ENCODE data around the gene OCIAD2.
"Not testable (repeated sequence)": the region's sequence is repeated elsewhere in the genome, so short reads cannot be mapped to it uniquely, and the experiment has no call there.

OCIAD2 gene

DNA sequence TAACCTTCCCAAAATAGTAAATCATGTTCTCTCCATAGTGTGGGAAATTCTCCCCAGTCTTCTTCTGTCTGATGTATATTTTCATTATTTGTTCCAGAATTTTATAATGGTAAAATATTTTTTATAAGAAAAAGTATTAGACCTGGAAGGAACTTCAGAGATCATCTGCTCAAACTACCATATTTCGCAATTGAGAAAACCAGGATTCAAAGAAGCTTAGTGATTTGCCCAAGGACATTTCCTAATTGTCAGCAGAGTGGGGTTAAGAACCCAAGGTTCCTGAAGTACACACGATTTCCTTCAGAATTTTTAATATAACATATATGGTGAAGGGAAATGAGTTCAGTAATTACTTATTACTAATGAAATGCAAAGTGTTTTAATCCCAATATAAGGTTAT lies 51.6 kb downstream of the OCIAD2 start:
- H3K9me3 ChIP-seq (ENCODE audit: control insufficient read depth in 2 of 2, low read length in 2 of 2): no peaks in the 10 kb centered on the region
- no peak overlapping the region for H3K9ac ChIP-seq (ENCODE audit: low read length in 2 of 2)
- peaks cover 3 to 22% of the 10 kb centered on the region in 2 donors for H3K36me3 ChIP-seq (ENCODE audit: control insufficient read depth in 2 of 2, insufficient read depth in 2 of 2, low read length in 2 of 2)
- H3K4me1 ChIP-seq (ENCODE audit: control insufficient read depth, insufficient read depth, low read length): no peaks in the 10 kb centered on the region
- H3K27ac ChIP-seq (ENCODE audit: low read length): no peak overlapping the region
- no peaks in the 10 kb centered on the region for H3K27me3 ChIP-seq (ENCODE audit: control insufficient read depth in 1 of 2, insufficient read depth in 2 of 2, low read length in 2 of 2)
- H3K4me3 ChIP-seq (ENCODE audit: low read length in 2 of 2): no peak overlapping the region

DNA sequence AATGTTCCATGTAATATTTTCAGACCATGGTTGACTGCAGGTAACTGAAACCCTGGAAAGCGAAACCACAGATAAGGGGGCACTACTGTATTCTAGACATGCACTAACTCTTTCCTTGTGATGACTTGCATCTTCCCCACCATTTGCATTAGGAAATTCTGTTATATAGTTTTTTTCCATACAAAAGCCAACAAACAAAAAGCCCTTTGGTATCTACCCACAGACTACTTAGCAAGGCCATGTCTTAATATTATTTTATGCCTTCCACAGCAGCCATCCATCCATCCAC lies 52.2 kb downstream of the OCIAD2 start:
- Histone ChIP-seq H3K36me3 (ENCODE audit: control insufficient read depth in 2 of 2, insufficient read depth in 2 of 2, low read length in 2 of 2) (peaks cover 3 to 22% of the 10 kb centered on the region in 2 donors), H3K9ac (ENCODE audit: low read length in 2 of 2) (no peak overlapping the region), H3K27me3 (ENCODE audit: control insufficient read depth in 1 of 2, insufficient read depth in 2 of 2, low read length in 2 of 2) (no peaks in the 10 kb centered on the region), H3K4me3 (ENCODE audit: low read length in 2 of 2) (no peak overlapping the region), H3K27ac (ENCODE audit: low read length) (no peak overlapping the region), H3K4me1 (ENCODE audit: control insufficient read depth, insufficient read depth, low read length) (no peaks in the 10 kb centered on the region), H3K9me3 (ENCODE audit: control insufficient read depth in 2 of 2, low read length in 2 of 2) (no peaks in the 10 kb centered on the region)

DNA sequence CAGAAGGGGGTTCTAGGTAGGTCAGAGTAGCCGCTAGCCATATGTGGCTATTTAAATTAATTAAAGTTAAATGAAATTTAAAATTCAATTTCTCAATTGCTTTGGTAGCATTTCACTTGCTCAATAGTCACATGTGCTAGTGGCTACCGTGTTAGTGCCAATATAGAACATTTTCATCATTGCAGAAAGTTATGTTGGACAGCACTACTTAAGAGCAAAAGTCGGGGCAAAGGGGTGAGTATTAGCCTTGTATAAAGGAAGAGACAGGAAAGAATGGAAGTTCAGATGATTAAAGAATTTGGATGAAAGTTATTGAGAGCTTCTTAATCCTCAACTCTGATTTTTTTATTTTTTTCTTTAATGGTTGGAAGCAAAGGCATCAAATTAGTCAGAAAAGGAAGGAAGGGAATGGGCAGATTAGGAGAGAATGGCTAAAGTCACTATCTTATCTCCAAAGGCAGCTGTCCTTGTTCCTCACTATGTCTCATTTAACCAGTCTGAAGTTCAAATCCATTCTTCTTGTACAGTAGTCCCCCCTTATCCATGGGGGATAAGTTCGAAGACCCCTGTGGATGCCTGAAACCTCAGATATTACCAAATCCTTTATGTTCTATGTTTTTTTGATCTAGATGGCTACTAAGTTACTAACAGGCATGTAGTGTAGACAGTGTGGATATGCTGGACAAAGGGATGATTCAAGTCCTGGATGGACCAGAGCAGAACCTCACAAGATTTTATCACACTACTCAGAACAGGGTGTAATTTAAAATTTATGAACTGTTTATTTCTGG lies 52.8 kb downstream of the OCIAD2 start:
- no peak overlapping the region for H3K27ac ChIP-seq (ENCODE audit: low read length)
- no peak overlapping the region for H3K4me3 ChIP-seq (ENCODE audit: low read length in 2 of 2)
- no peaks in the 10 kb centered on the region for H3K4me1 ChIP-seq (ENCODE audit: control insufficient read depth, insufficient read depth, low read length)
- H3K36me3 ChIP-seq (ENCODE audit: control insufficient read depth in 2 of 2, insufficient read depth in 2 of 2, low read length in 2 of 2): peaks cover 4 to 22% of the 10 kb centered on the region in 2 donors
- H3K27me3 ChIP-seq (ENCODE audit: control insufficient read depth in 1 of 2, insufficient read depth in 2 of 2, low read length in 2 of 2): no peaks in the 10 kb centered on the region
- no peaks in the 10 kb centered on the region for H3K9me3 ChIP-seq (ENCODE audit: control insufficient read depth in 2 of 2, low read length in 2 of 2)
- H3K9ac ChIP-seq (ENCODE audit: low read length in 2 of 2): no peak overlapping the region

GRCh38 chr4:48851651-48852050 lies 54.9 kb downstream of the OCIAD2 start:
- H3K9me3 ChIP-seq (ENCODE audit: control insufficient read depth in 2 of 2, low read length in 2 of 2): no peaks in the 10 kb centered on the region

GRCh38 chr4:48848799-48849198 lies 57.8 kb downstream of the OCIAD2 start:
- H3K27ac ChIP-seq (ENCODE audit: low read length); H3K9ac ChIP-seq (ENCODE audit: low read length in 2 of 2): not testable (repeated sequence)
- H3K36me3 ChIP-seq (ENCODE audit: control insufficient read depth in 2 of 2, insufficient read depth in 2 of 2, low read length in 2 of 2): peaks cover 11 to 26% of the 10 kb centered on the region in 2 donors

More at GRCh38 chr4:48851651-48852050, 54.9 kb downstream of the OCIAD2 start:
- Histone ChIP-seq H3K27me3 (ENCODE audit: control insufficient read depth in 1 of 2, insufficient read depth in 2 of 2, low read length in 2 of 2) (no peaks in the 10 kb centered on the region), H3K4me1 (ENCODE audit: control insufficient read depth, insufficient read depth, low read length) (no peaks in the 10 kb centered on the region), H3K36me3 (ENCODE audit: control insufficient read depth in 2 of 2, insufficient read depth in 2 of 2, low read length in 2 of 2) (peaks cover 2 to 20% of the 10 kb centered on the region in 2 donors), H3K9ac (ENCODE audit: low read length in 2 of 2) (no peak overlapping the region), H3K4me3 (ENCODE audit: low read length in 2 of 2) (no peak overlapping the region), H3K27ac (ENCODE audit: low read length) (no peak overlapping the region)

GRCh38 chr4:48844843-48845242 lies 61.7 kb downstream of the OCIAD2 start:
- Histone ChIP-seq H3K4me1 (ENCODE audit: control insufficient read depth, insufficient read depth, low read length) (no peaks in the 10 kb centered on the region), H3K36me3 (ENCODE audit: control insufficient read depth in 2 of 2, insufficient read depth in 2 of 2, low read length in 2 of 2) (peaks cover 18 to 23% of the 10 kb centered on the region in 2 donors), H3K9me3 (ENCODE audit: control insufficient read depth in 2 of 2, low read length in 2 of 2) (no peaks in the 10 kb centered on the region), H3K4me3 (ENCODE audit: low read length in 2 of 2) (no peak overlapping the region), H3K9ac (ENCODE audit: low read length in 2 of 2) (no peak overlapping the region), H3K27ac (ENCODE audit: low read length) (no peak overlapping the region), H3K27me3 (ENCODE audit: control insufficient read depth in 1 of 2, insufficient read depth in 2 of 2, low read length in 2 of 2) (no peaks in the 10 kb centered on the region)

More at GRCh38 chr4:48848799-48849198, 57.8 kb downstream of the OCIAD2 start:
- H3K4me3 ChIP-seq (ENCODE audit: low read length in 2 of 2); H3K9me3 ChIP-seq (ENCODE audit: control insufficient read depth in 2 of 2, low read length in 2 of 2); H3K27me3 ChIP-seq (ENCODE audit: control insufficient read depth in 1 of 2, insufficient read depth in 2 of 2, low read length in 2 of 2); H3K4me1 ChIP-seq (ENCODE audit: control insufficient read depth, insufficient read depth, low read length): not testable (repeated sequence)

DNA sequence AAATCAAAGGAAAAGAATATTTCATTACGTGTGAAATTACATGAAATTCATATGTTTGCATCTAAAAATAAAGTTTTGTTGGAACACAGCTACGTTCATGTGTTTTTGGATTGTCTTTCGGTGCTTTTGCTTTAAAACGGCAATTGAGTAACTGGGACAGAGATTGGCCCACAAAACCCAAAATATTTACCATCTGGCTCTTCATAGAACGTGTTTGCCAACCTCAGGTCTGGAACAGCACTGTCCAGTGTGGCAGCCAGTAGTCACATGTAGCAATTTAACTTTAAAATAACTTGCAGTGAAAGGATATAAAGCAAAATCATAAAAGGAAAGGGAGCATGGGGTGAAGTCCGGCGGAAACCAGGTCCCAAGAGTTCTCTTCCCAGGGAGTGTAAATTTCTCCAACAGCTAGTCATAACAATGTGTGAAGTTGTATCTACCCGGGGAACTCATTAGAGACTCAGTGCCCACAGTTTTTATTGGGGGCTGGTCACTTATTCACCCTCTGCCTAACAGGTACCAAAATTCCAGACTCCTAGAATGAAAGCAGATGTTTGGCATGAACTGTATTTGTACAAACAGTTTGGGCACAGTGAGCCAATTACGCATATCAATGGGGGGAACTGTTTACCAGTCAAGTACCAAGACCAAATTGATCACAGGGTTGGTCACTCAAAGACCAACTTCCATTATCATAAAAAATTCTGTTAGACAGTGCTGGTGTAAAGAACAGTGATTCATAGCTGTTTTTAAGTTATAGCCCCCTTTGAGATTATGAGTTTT lies 65.3 kb downstream of the OCIAD2 start:
- Histone ChIP-seq H3K4me3 (ENCODE audit: low read length in 2 of 2) (no peak overlapping the region), H3K4me1 (ENCODE audit: control insufficient read depth, insufficient read depth, low read length) (no peaks in the 10 kb centered on the region), H3K9me3 (ENCODE audit: control insufficient read depth in 2 of 2, low read length in 2 of 2) (no peaks in the 10 kb centered on the region), H3K9ac (ENCODE audit: low read length in 2 of 2) (no peak overlapping the region), H3K36me3 (ENCODE audit: control insufficient read depth in 2 of 2, insufficient read depth in 2 of 2, low read length in 2 of 2) (peaks cover 20 to 24% of the 10 kb centered on the region in 2 donors), H3K27ac (ENCODE audit: low read length) (no peak overlapping the region), H3K27me3 (ENCODE audit: control insufficient read depth in 1 of 2, insufficient read depth in 2 of 2, low read length in 2 of 2) (no peaks in the 10 kb centered on the region)

GRCh38 chr4:48836658-48837057 lies 69.9 kb downstream of the OCIAD2 start:
- Histone ChIP-seq H3K27me3 (ENCODE audit: control insufficient read depth in 1 of 2, insufficient read depth in 2 of 2, low read length in 2 of 2) (no peaks in the 10 kb centered on the region), H3K9me3 (ENCODE audit: control insufficient read depth in 2 of 2, low read length in 2 of 2) (no peaks in the 10 kb centered on the region), H3K4me3 (ENCODE audit: low read length in 2 of 2) (no peak overlapping the region), H3K9ac (ENCODE audit: low read length in 2 of 2) (no peak overlapping the region), H3K27ac (ENCODE audit: low read length) (no peak overlapping the region), H3K36me3 (ENCODE audit: control insufficient read depth in 2 of 2, insufficient read depth in 2 of 2, low read length in 2 of 2) (peaks cover 20 to 29% of the 10 kb centered on the region in 2 donors), H3K4me1 (ENCODE audit: control insufficient read depth, insufficient read depth, low read length) (no peaks in the 10 kb centered on the region)

Measured in stomach smooth muscle (tissue), 2 donors.